Suprapubic skin (tissue), 4 donors: Measurements from ENCODE around the gene CSGALNACT2.

Experiments used
- CTCF ChIP-seq, 2 donors: fragments of 200-600 bp in 1 of 2; fragments of 450-650 bp in 1 of 2; sonication (generic) in 1 of 2; IDR thresholded peaks; one replicate each; pipeline ENCODE4 v1.5.1; 2016 to 2019; ENCODE audit warnings: antibody characterized with exemption in 2 of 2, mild to moderate bottlenecking in 1 of 2, moderate library complexity in 1 of 2
- POLR2A ChIP-seq, 2 donors: fragments of 450-650 bp; IDR thresholded peaks; one replicate each; pipeline ENCODE4 v1.6.1; 2017; ENCODE audit warnings: antibody characterized with exemption in 2 of 2, mild to moderate bottlenecking in 2 of 2, moderate library complexity in 2 of 2
- POLR2AphosphoS5 ChIP-seq, 3 donors: sonication (generic); formaldehyde crosslinking; IDR thresholded peaks; one replicate each; pipeline ENCODE4 v1.6.1; 2017; ENCODE audit warnings: antibody characterized with exemption in 3 of 3

- no peak for TF ChIP-seq POLR2AphosphoS5 (IDR thresholded peaks at IDR 0.05)
- TF ChIP-seq POLR2A (IDR thresholded peaks at IDR 0.05) = no peak
- TF ChIP-seq CTCF (IDR thresholded peaks at IDR 0.05) = no peak
Observed at GRCh38 chr10:43089519-43089918, 48.7 kb upstream of the CSGALNACT2 start.
